ENCODE measurements around the gene DSCAML1.

Gene DSCAML1

GRCh38 chr11:117836077-117836960 is 39.3 kb upstream of the DSCAML1 start:
- peaks cover 20% of the 10 kb centered on the region for H3K4me1 Mint-ChIP-seq
- H3K9me3 Mint-ChIP-seq = no peaks in the 10 kb centered on the region
- ATAC-seq = no peak
- H3K27ac Mint-ChIP-seq = peak overlapping the region; percentile 14
- no peaks in the 10 kb centered on the region for H3K36me3 Mint-ChIP-seq
- H3K27me3 Mint-ChIP-seq = peaks cover 34% of the 10 kb centered on the region
- H3K4me3 Mint-ChIP-seq = no peak overlapping the region

- H3K4me3 Mint-ChIP-seq = no peak overlapping the region
- H3K27me3 Mint-ChIP-seq = peaks cover 41% of the 10 kb centered on the region
Measured at GRCh38 chr11:117835576-117835975, 38.6 kb upstream of the DSCAML1 start.

GRCh38 chr11:117834838-117835443 is 37.9 kb upstream of the DSCAML1 start:
- H3K4me3 Mint-ChIP-seq = no peak overlapping the region
- peaks cover 33% of the 10 kb centered on the region for H3K4me1 Mint-ChIP-seq
- no peaks in the 10 kb centered on the region for H3K9me3 Mint-ChIP-seq
- H3K27ac Mint-ChIP-seq = peak overlapping the region; percentile 1
- no peaks in the 10 kb centered on the region for H3K36me3 Mint-ChIP-seq
- H3K27me3 Mint-ChIP-seq = peaks cover 47% of the 10 kb centered on the region
- no peak for ATAC-seq

More at GRCh38 chr11:117835576-117835975, 38.6 kb upstream of the DSCAML1 start:
- H3K36me3 Mint-ChIP-seq = no peaks in the 10 kb centered on the region
- H3K9me3 Mint-ChIP-seq = no peaks in the 10 kb centered on the region
- peaks cover 27% of the 10 kb centered on the region for H3K4me1 Mint-ChIP-seq
- no peak for ATAC-seq
- no peak overlapping the region for H3K27ac Mint-ChIP-seq

GRCh38 chr11:117834068-117834810 is 37.2 kb upstream of the DSCAML1 start:
- no peak for ATAC-seq
- H3K27ac Mint-ChIP-seq = peak overlapping the region; percentile 1

GRCh38 chr11:117833401-117833891 is 36.4 kb upstream of the DSCAML1 start:
- ATAC-seq = no peak
- H3K4me1 Mint-ChIP-seq = peaks cover 48% of the 10 kb centered on the region
- no peaks in the 10 kb centered on the region for H3K36me3 Mint-ChIP-seq
- no peaks in the 10 kb centered on the region for H3K9me3 Mint-ChIP-seq
- peaks cover 48% of the 10 kb centered on the region for H3K27me3 Mint-ChIP-seq
- H3K27ac Mint-ChIP-seq = no peak overlapping the region
- H3K4me3 Mint-ChIP-seq = no peak overlapping the region

More at GRCh38 chr11:117834068-117834810, 37.2 kb upstream of the DSCAML1 start:
- peaks cover 48% of the 10 kb centered on the region for H3K27me3 Mint-ChIP-seq
- H3K4me1 Mint-ChIP-seq = peaks cover 40% of the 10 kb centered on the region
- H3K36me3 Mint-ChIP-seq = no peaks in the 10 kb centered on the region
- H3K4me3 Mint-ChIP-seq = no peak overlapping the region
- H3K9me3 Mint-ChIP-seq = no peaks in the 10 kb centered on the region

GRCh38 chr11:117832511-117832910 is 35.5 kb upstream of the DSCAML1 start:
- peaks cover 58% of the 10 kb centered on the region for H3K4me1 Mint-ChIP-seq

GRCh38 chr11:117831661-117832415 is 34.8 kb upstream of the DSCAML1 start:
- Mint-ChIP-seq H3K36me3 (no peaks in the 10 kb centered on the region), H3K9me3 (no peaks in the 10 kb centered on the region), H3K27me3 (peaks cover 40% of the 10 kb centered on the region), H3K27ac (no peak overlapping the region), H3K4me1 (peaks cover 62% of the 10 kb centered on the region), H3K4me3 (no peak overlapping the region)
- no peak for ATAC-seq

More at GRCh38 chr11:117832511-117832910, 35.5 kb upstream of the DSCAML1 start:
- Mint-ChIP-seq H3K27ac (no peak overlapping the region), H3K4me3 (no peak overlapping the region), H3K9me3 (no peaks in the 10 kb centered on the region), H3K36me3 (no peaks in the 10 kb centered on the region), H3K27me3 (peaks cover 43% of the 10 kb centered on the region)
- ATAC-seq = no peak

GRCh38 chr11:117830674-117831351 is 33.8 kb upstream of the DSCAML1 start:
- Mint-ChIP-seq H3K27me3 (peaks cover 35% of the 10 kb centered on the region), H3K36me3 (no peaks in the 10 kb centered on the region), H3K27ac (peak overlapping the region; percentile 89), H3K4me3 (peak overlapping the region; percentile 15), H3K9me3 (no peaks in the 10 kb centered on the region), H3K4me1 (peaks cover 65% of the 10 kb centered on the region)
- ATAC-seq = no peak

- peak overlapping the region; percentile 29 for H3K4me3 Mint-ChIP-seq
- ATAC-seq = no peak
- H3K27me3 Mint-ChIP-seq = peaks cover 35% of the 10 kb centered on the region
- H3K36me3 Mint-ChIP-seq = no peaks in the 10 kb centered on the region
- H3K9me3 Mint-ChIP-seq = no peaks in the 10 kb centered on the region
- peak overlapping the region; percentile 89 for H3K27ac Mint-ChIP-seq
- H3K4me1 Mint-ChIP-seq = peaks cover 62% of the 10 kb centered on the region
Measured at GRCh38 chr11:117830072-117830471, 33.1 kb upstream of the DSCAML1 start.

- no peaks in the 10 kb centered on the region for H3K9me3 Mint-ChIP-seq
- no peaks in the 10 kb centered on the region for H3K36me3 Mint-ChIP-seq
- peaks cover 38% of the 10 kb centered on the region for H3K27me3 Mint-ChIP-seq
- peak; percentile 14 for ATAC-seq
- peaks cover 58% of the 10 kb centered on the region for H3K4me1 Mint-ChIP-seq
- H3K4me3 Mint-ChIP-seq = peak overlapping the region; percentile 48
- H3K27ac Mint-ChIP-seq = peak overlapping the region; percentile 89
Measured at GRCh38 chr11:117829369-117829725, 32.3 kb upstream of the DSCAML1 start.

GRCh38 chr11:117828611-117829368 is 31.8 kb upstream of the DSCAML1 start:
- ATAC-seq = peak; percentile 94
- H3K4me3 Mint-ChIP-seq = peak overlapping the region; percentile 50
- H3K4me1 Mint-ChIP-seq = peaks cover 58% of the 10 kb centered on the region
- peak overlapping the region; percentile 89 for H3K27ac Mint-ChIP-seq
- no peaks in the 10 kb centered on the region for H3K9me3 Mint-ChIP-seq
- H3K27me3 Mint-ChIP-seq = peaks cover 42% of the 10 kb centered on the region
- H3K36me3 Mint-ChIP-seq = no peaks in the 10 kb centered on the region

- ATAC-seq = peak; percentile 25
- Mint-ChIP-seq H3K36me3 (no peaks in the 10 kb centered on the region), H3K27me3 (peaks cover 42% of the 10 kb centered on the region)
Measured at GRCh38 chr11:117827521-117828511, 30.8 kb upstream of the DSCAML1 start.

GRCh38 chr11:117826832-117827231 is 29.8 kb upstream of the DSCAML1 start:
- H3K4me1 Mint-ChIP-seq = peaks cover 63% of the 10 kb centered on the region
- H3K4me3 Mint-ChIP-seq = no peak overlapping the region
- no peaks in the 10 kb centered on the region for H3K36me3 Mint-ChIP-seq
- no peak for ATAC-seq
- no peaks in the 10 kb centered on the region for H3K9me3 Mint-ChIP-seq
- H3K27me3 Mint-ChIP-seq = peaks cover 42% of the 10 kb centered on the region
- H3K27ac Mint-ChIP-seq = peak overlapping the region; percentile 26

More at GRCh38 chr11:117827521-117828511, 30.8 kb upstream of the DSCAML1 start:
- H3K4me3 Mint-ChIP-seq = peak overlapping the region; percentile 50
- peaks cover 56% of the 10 kb centered on the region for H3K4me1 Mint-ChIP-seq
- no peaks in the 10 kb centered on the region for H3K9me3 Mint-ChIP-seq
- peak overlapping the region; percentile 89 for H3K27ac Mint-ChIP-seq
